Mesenchymal stem cell (in vitro differentiated cells and primary cell): ENCODE measurements around the gene TAF13.
"Not testable (repeated sequence)": the region's sequence is repeated elsewhere in the genome, so short reads cannot be mapped to it uniquely, and the experiment has no call there.

ENCODE experiments used
- DNase-seq: peaks from one replicate; pipeline ENCODE4 v3.0.0-alpha.2; 2013
- H2AFZ ChIP-seq: one replicate; pipeline ENCODE4 v1.6.1; 2013; ENCODE audit warnings: low read depth, mild to moderate bottlenecking, control low read depth, inconsistent platforms, low read length, moderate library complexity
- H2AK5ac ChIP-seq: 2 replicates; pipeline ENCODE4 v1.6.1; 2013; ENCODE audit warnings: low read length, moderate library complexity, mild to moderate bottlenecking, inconsistent platforms; ENCODE audit not compliant: severe bottlenecking
- H2BK120ac ChIP-seq: one replicate; pipeline ENCODE4 v1.6.1; 2013; ENCODE audit warnings: low read depth, mild to moderate bottlenecking, inconsistent platforms, low read length, moderate library complexity
- H2BK12ac ChIP-seq, 2 experiments: one replicate each; pipeline ENCODE4 v1.6.1; 2013; ENCODE audit warnings: inconsistent platforms in 2 of 2, low read length in 2 of 2, mild to moderate bottlenecking in 2 of 2, moderate library complexity in 2 of 2, control low read depth in 1 of 2
- H2BK15ac ChIP-seq: one replicate; pipeline ENCODE4 v1.6.1; 2013; ENCODE audit warnings: mild to moderate bottlenecking, low read depth, inconsistent platforms; ENCODE audit not compliant: poor library complexity, severe bottlenecking
- H2BK5ac ChIP-seq: 2 replicates; pipeline ENCODE4 v1.6.1; 2013; ENCODE audit warnings: low read depth, mild to moderate bottlenecking, low read length, control low read depth, inconsistent platforms; ENCODE audit not compliant: poor library complexity, severe bottlenecking
- H3K14ac ChIP-seq, 2 experiments: one replicate each; pipeline ENCODE4 v1.6.1; 2013; ENCODE audit warnings: inconsistent platforms in 2 of 2, low read length in 2 of 2, control low read depth in 1 of 2, mild to moderate bottlenecking in 1 of 2, moderate library complexity in 1 of 2
- H3K18ac ChIP-seq, 2 experiments: one replicate each; pipeline ENCODE4 v1.6.1; 2013; ENCODE audit warnings: inconsistent platforms in 2 of 2, low read length in 2 of 2, control low read depth in 1 of 2, low read depth in 1 of 2, mild to moderate bottlenecking in 1 of 2
- H3K23ac ChIP-seq, 2 experiments: one replicate each; pipeline ENCODE4 v1.6.1; 2013; ENCODE audit warnings: inconsistent platforms in 2 of 2, low read length in 2 of 2, mild to moderate bottlenecking in 2 of 2, moderate library complexity in 2 of 2, control low read depth in 1 of 2
- H3K27ac ChIP-seq: 2 replicates; pipeline ENCODE4 v1.5.1; 2013; ENCODE audit warnings: mild to moderate bottlenecking, moderate library complexity, low read length, control low read depth, inconsistent platforms; ENCODE audit not compliant: poor library complexity, severe bottlenecking
- H3K27me3 ChIP-seq, 2 experiments: 2 replicates each; pipeline versions ENCODE4 v1.6.1 to v1.7.0; 2013; ENCODE audit warnings: low read length in 2 of 2, mild to moderate bottlenecking in 2 of 2, moderate library complexity in 2 of 2, control low read depth in 1 of 2, inconsistent platforms in 1 of 2; ENCODE audit not compliant: control insufficient read depth in 1 of 2, insufficient read depth in 1 of 2
- H3K36me3 ChIP-seq, 2 experiments: 2 replicates each; pipeline versions ENCODE4 v1.6.1 to v1.7.0; 2013; ENCODE audit warnings: low read length in 2 of 2, control low read depth in 1 of 2, inconsistent platforms in 1 of 2, low read depth in 1 of 2, mild to moderate bottlenecking in 1 of 2; ENCODE audit not compliant: insufficient read depth in 2 of 2, control insufficient read depth in 1 of 2
- H3K4ac ChIP-seq, 2 experiments: one replicate each; pipeline ENCODE4 v1.6.1; 2013; ENCODE audit warnings: inconsistent platforms in 2 of 2, low read length in 2 of 2, mild to moderate bottlenecking in 2 of 2, moderate library complexity in 2 of 2, control low read depth in 1 of 2, low read depth in 1 of 2
- H3K4me1 ChIP-seq: 2 replicates; pipeline ENCODE4 v1.6.1; 2013; ENCODE audit warnings: low read depth, low read length, control low read depth; ENCODE audit not compliant: control insufficient read depth, insufficient read depth
- H3K4me2 ChIP-seq: 2 replicates; pipeline ENCODE4 v1.6.1; 2013; ENCODE audit warnings: low read length, mild to moderate bottlenecking, inconsistent platforms; ENCODE audit not compliant: poor library complexity, severe bottlenecking
- H3K4me3 ChIP-seq, 2 experiments: 2 replicates each; pipeline versions ENCODE4 v1.5.1 to v1.7.0; 2013; ENCODE audit warnings: low read length in 2 of 2, mild to moderate bottlenecking in 2 of 2, control low read depth in 1 of 2, low read depth in 1 of 2; ENCODE audit not compliant: insufficient read depth in 1 of 2
- H3K79me1 ChIP-seq: replicated peaks from 2 replicates; pipeline ENCODE4 v1.6.1; 2013; ENCODE audit warnings: mild to moderate bottlenecking, control low read depth, low read length, inconsistent platforms; ENCODE audit not compliant: poor library complexity, severe bottlenecking
- H3K9ac ChIP-seq: 2 replicates; pipeline ENCODE4 v1.7.0; 2013; ENCODE audit warnings: mild to moderate bottlenecking, low read length, moderate library complexity
- H3K9me3 ChIP-seq: 2 replicates; pipeline ENCODE4 v1.7.0; 2013; ENCODE audit warnings: mild to moderate bottlenecking, low read length; ENCODE audit not compliant: control insufficient read depth
- H4K8ac ChIP-seq: one replicate; pipeline ENCODE4 v1.6.1; 2013; ENCODE audit warnings: inconsistent platforms, mild to moderate bottlenecking, low read length, moderate library complexity
- H4K91ac ChIP-seq: one replicate; pipeline ENCODE4 v1.6.1; 2013; ENCODE audit warnings: mild to moderate bottlenecking, low read length, inconsistent platforms
- WGBS: methylation state at CpG from one replicate; pipeline ENCODE4 v1.1.7; 2013; ENCODE audit warnings: mixed read lengths; 5-methylcytosine and 5-hydroxymethylcytosine counted together

The TAF13 gene

DNA sequence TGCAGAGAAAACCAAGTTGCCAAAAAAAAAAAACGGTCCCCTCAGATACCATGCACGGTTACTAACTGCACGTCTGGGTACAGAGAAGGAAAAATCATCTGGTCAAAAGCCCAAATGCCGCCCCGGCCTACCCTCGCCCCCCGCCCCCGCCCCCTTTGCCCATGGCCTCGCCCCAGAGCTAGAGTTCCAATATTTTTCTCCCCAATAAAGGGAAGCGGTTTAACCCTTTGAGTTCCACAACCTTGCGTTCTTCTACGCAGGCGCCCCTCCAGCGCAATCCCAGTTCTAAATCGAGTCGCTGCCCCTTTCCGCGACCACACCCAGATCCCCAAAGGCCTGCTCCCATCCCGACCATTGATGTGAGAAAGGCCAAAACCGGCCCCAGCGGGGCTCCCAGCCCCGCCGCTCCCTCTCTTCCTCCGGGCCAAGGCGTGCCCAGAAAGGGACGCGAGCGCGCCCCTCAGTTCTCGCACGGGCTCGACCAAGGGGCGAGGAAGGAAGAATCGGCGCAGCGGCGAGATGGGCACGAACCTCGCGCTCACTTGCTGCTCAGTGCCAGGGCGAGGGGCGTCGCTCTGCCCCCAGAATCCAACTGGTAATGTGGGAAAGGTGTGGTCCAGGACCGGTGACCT, 34.7 kb downstream of the TAF13 start:
- Histone ChIP-seq H2AK5ac (no peak overlapping the region), H3K9ac (peak overlapping the region; percentile 95), H3K27me3 (no peaks in the 10 kb centered on the region), H3K79me1 (no peaks in the 10 kb centered on the region), H3K4ac (peak overlapping the region; percentile 8 to 94), H2BK15ac (no peak overlapping the region), H3K4me2 (peak overlapping the region; percentile 66), H2BK5ac (no peak overlapping the region), H4K91ac (peak overlapping the region; percentile 43), H3K18ac (peak overlapping the region; percentile 37 to 90), H2AFZ (peak overlapping the region; percentile 16), H3K23ac (peak overlapping the region in 1 of 2 experiments; percentile 16), H2BK120ac (peak overlapping the region; percentile 79), H3K14ac (peak overlapping the region in 1 of 2 experiments; percentile 19), H3K9me3 (no peaks in the 10 kb centered on the region), H3K27ac (peak overlapping the region; percentile 53), H3K4me1 (no peaks in the 10 kb centered on the region), H4K8ac (peak overlapping the region; percentile 1), H2BK12ac (no peak overlapping the region), H3K4me3 (peak overlapping the region; percentile 88 to 99), H3K36me3 (no peaks in the 10 kb centered on the region)
- WGBS = under 1% methylated on average over 24 of the region's 44 CpGs
- DNase-seq = peak; percentile 48

DNA sequence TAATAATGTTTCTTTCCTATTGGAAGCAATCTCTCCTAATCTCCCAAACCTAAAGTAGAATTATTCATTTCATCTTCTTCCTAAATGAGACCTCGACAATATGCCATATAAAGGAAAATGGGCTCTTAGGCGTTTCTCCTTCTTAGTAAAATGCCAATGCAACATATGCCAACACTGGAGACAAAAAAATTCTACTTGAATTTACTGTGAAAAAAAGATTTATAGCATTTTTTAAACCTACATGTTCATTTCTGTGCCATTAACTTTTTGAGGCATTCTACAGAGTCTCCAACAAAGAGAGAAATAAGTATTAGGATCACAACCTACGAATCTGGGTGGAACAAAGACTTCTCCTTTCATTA, 35.2 kb downstream of the TAF13 start:
- H3K18ac ChIP-seq = no peak overlapping the region

DNA sequence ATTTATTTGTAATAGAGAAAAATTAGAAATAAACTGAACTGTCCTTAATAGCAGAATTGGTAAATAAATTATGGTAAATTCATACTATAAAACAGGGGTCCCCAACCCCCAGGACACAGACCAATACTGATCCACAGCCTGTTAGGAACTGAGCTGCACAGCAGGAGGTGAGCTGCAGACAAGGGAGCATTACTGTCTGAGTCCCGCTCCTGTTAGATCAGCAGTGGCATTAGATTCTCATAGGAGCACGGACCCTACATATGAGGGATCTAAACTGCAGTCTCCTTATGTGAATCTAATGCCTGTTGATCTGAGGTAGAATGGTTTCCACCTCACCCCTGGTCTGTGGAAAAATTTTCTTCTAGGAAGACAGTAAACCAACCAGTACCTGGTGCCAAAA, 41.4 kb downstream of the TAF13 start:
- Histone ChIP-seq H2AFZ (no peak overlapping the region), H3K4ac (no peak overlapping the region), H3K79me1 (peaks cover 9% of the 10 kb centered on the region), H3K27ac (no peak overlapping the region), H3K4me3 (no peak overlapping the region), H3K9me3 (no peaks in the 10 kb centered on the region), H2AK5ac (no peak overlapping the region), H2BK15ac (no peak overlapping the region), H3K23ac (no peak overlapping the region), H3K14ac (no peak overlapping the region), H3K9ac (no peak overlapping the region), H3K18ac (no peak overlapping the region), H3K4me1 (peaks cover 3% of the 10 kb centered on the region), H4K91ac (no peak overlapping the region), H4K8ac (no peak overlapping the region), H3K36me3 (no peaks in the 10 kb centered on the region), H2BK12ac (no peak overlapping the region), H2BK120ac (no peak overlapping the region), H3K27me3 (no peaks in the 10 kb centered on the region), H3K4me2 (no peak overlapping the region), H2BK5ac (no peak overlapping the region)
- 79% methylated on average over 2 of the region's 2 CpGs for WGBS
- DNase-seq = no peak

More for the DNA sequence above, 35.2 kb downstream of the TAF13 start:
- Histone ChIP-seq H3K79me1 (peaks cover 1% of the 10 kb centered on the region), H4K8ac (no peak overlapping the region), H2BK15ac (no peak overlapping the region), H3K27ac (peak overlapping the region; percentile 28), H3K14ac (no peak overlapping the region), H3K4ac (no peak overlapping the region), H3K4me2 (no peak overlapping the region), H3K9ac (peak overlapping the region; percentile 95), H3K27me3 (no peaks in the 10 kb centered on the region), H2BK120ac (no peak overlapping the region), H4K91ac (no peak overlapping the region), H2BK12ac (no peak overlapping the region), H3K23ac (no peak overlapping the region), H3K36me3 (no peaks in the 10 kb centered on the region), H2BK5ac (no peak overlapping the region), H3K9me3 (no peaks in the 10 kb centered on the region), H2AFZ (no peak overlapping the region), H2AK5ac (no peak overlapping the region), H3K4me3 (peak overlapping the region; percentile 88 to 99), H3K4me1 (no peaks in the 10 kb centered on the region)
- DNase-seq = peak; percentile 34
- 39% methylated on average over 2 of the region's 3 CpGs for WGBS

DNA sequence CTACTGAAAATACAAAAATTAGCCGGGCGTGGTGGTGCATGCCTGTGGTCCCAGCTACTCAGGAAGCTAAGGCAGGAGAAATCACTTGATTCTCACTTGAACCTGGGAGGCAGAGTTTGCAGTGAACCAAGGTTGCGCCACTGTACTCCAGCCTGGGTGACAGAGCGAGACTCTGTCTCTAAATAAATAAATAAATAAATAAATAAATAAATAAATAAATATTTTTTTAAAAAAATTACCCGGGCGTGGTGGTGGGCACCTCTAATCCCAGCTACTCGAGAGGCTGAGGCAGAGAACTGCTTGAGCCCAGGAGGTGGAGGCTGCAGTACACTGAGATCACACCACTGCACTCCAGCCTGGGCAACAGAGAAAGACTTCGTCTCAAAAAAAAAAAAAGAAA, 46.3 kb downstream of the TAF13 start:
- not testable (repeated sequence) for H3K36me3 ChIP-seq, H3K14ac ChIP-seq, H3K23ac ChIP-seq, H2BK120ac ChIP-seq, H3K4ac ChIP-seq, H3K4me2 ChIP-seq, H4K91ac ChIP-seq, H3K27me3 ChIP-seq, H3K4me3 ChIP-seq, H2BK15ac ChIP-seq, H3K9me3 ChIP-seq, H2BK5ac ChIP-seq, H2AFZ ChIP-seq, H3K27ac ChIP-seq, H3K9ac ChIP-seq, DNase-seq, H3K18ac ChIP-seq, H4K8ac ChIP-seq, H2AK5ac ChIP-seq, H2BK12ac ChIP-seq, H3K4me1 ChIP-seq
- H3K79me1 ChIP-seq = peaks cover 17% of the 10 kb centered on the region
- WGBS = 100% methylated on average over 5 of the region's 8 CpGs
